H1 (cell line): ENCODE measurements around the gene NR2C2AP. TPM values are rescaled to one million over a fixed set of nuclear protein-coding genes. Genes with fewer than 3 reads are reported as not detected.

ENCODE experiments used
- CTCF ChIA-PET: fragments of 300-600 bp; sonication (Branson Sonifier 250); formaldehyde crosslinking; loops from one replicate; lab custom pipeline; 2021; ENCODE audit not compliant: partially characterized antibody; lab: Charles Lee
- POLR2A ChIA-PET: fragments of 300-600 bp; sonication (Branson Sonifier 250); formaldehyde crosslinking; loops from one replicate; lab custom pipeline; 2021; ENCODE audit warnings: inconsistent platforms; ENCODE audit not compliant: partially characterized antibody; lab: Charles Lee
- DNase-seq, 2 experiments: peaks; one replicate each; pipeline versions ENCODE4 v3.0.0 to v3.0.0-alpha.2; 2010 to 2022; ENCODE audit warnings: low spot score in 2 of 2, low read depth in 1 of 2, mixed read lengths in 1 of 2
- FAIRE-seq: peaks from 2 replicates; lab custom pipeline; 2011; peaks lifted over from hg19 to GRCh38; lab: Jason Lieb, UNC
- H2AFZ ChIP-seq: 2 replicates; pipeline ENCODE4 v1.8.1; 2012; ENCODE audit warnings: low read length, inconsistent platforms
- H2AK5ac ChIP-seq: 2 replicates; pipeline ENCODE4 v1.6.1; 2013; ENCODE audit warnings: low read depth, low read length
- H2BK120ac ChIP-seq: replicated peaks from 2 replicates; pipeline ENCODE3; 2013; ENCODE audit warnings: low read depth, low read length, inconsistent platforms
- H2BK12ac ChIP-seq: 2 replicates; pipeline ENCODE4 v1.6.1; 2013; ENCODE audit warnings: low read depth, low read length
- H2BK15ac ChIP-seq: 2 replicates; pipeline ENCODE4 v1.6.1; 2013; ENCODE audit warnings: low read length
- H2BK20ac ChIP-seq: 2 replicates; pipeline ENCODE4 v1.6.1; 2013; ENCODE audit warnings: low read length
- H2BK5ac ChIP-seq: 2 replicates; pipeline ENCODE4 v1.6.1; 2013; ENCODE audit warnings: low read depth, low read length
- H3K14ac ChIP-seq: 2 replicates; pipeline ENCODE4 v1.6.1; 2013; ENCODE audit warnings: inconsistent platforms; ENCODE audit not compliant: insufficient read length
- H3K18ac ChIP-seq: 2 replicates; pipeline ENCODE4 v1.6.1; 2013; ENCODE audit warnings: low read length; ENCODE audit errors: extremely low read depth
- H3K23ac ChIP-seq: 2 replicates; pipeline ENCODE4 v1.6.1; 2013; ENCODE audit warnings: inconsistent platforms; ENCODE audit not compliant: insufficient read length
- H3K23me2 ChIP-seq: 2 replicates; pipeline ENCODE4 v1.6.1; 2013; ENCODE audit warnings: low read depth, low read length
- H3K27ac ChIP-seq: 2 replicates; pipeline ENCODE4 v1.6.1; 2011; ENCODE audit warnings: low read depth, low read length, inconsistent platforms
- H3K27me3 ChIP-seq, 4 experiments: replicated peaks in 1 of 4; 1 replicate in 1 of 4; 2 replicates in 3 of 4; pipeline versions ENCODE4 v1.6.1 to v1.8.1; 2011 to 2013; ENCODE audit warnings: low read length in 3 of 4, mild to moderate bottlenecking in 3 of 4, inconsistent platforms in 2 of 4, mixed read lengths in 2 of 4, moderate library complexity in 1 of 4; ENCODE audit not compliant: control insufficient read depth in 3 of 4, insufficient read depth in 3 of 4; ENCODE audit errors: extremely low read depth in 1 of 4
- H3K36me3 ChIP-seq, 4 experiments: 2 replicates each; pipeline versions ENCODE4 v1.6.1 to v1.8.1; 2011 to 2013; ENCODE audit warnings: mild to moderate bottlenecking in 4 of 4, low read length in 3 of 4, moderate library complexity in 2 of 4, control low read depth in 1 of 4, inconsistent platforms in 1 of 4; ENCODE audit not compliant: insufficient read depth in 4 of 4, control insufficient read depth in 2 of 4
- H3K4ac ChIP-seq: replicated peaks from 2 replicates; pipeline ENCODE3; 2013; ENCODE audit warnings: low read length, low read depth, mixed read lengths, inconsistent platforms; ENCODE audit not compliant: insufficient read length
- H3K4me1 ChIP-seq, 4 experiments: replicated peaks in 1 of 4; 1 replicate in 1 of 4; 2 replicates in 3 of 4; pipeline versions ENCODE4 v1.6.1 to v1.8.1; 2011 to 2013; ENCODE audit warnings: low read length in 3 of 4, inconsistent platforms in 2 of 4, mixed read lengths in 1 of 4; ENCODE audit not compliant: insufficient read depth in 4 of 4, control insufficient read depth in 3 of 4
- H3K4me2 ChIP-seq, 2 experiments: 2 replicates each; pipeline versions ENCODE4 v1.6.1 to v1.8.1; 2011 to 2013; ENCODE audit warnings: low read depth in 2 of 2, low read length in 2 of 2, control low read depth in 1 of 2, inconsistent platforms in 1 of 2, mild to moderate bottlenecking in 1 of 2; ENCODE audit not compliant: insufficient read depth in 1 of 2
- H3K4me3 ChIP-seq, 4 experiments: fragments of 200-600, 300-600 bp in 1 of 4; sonication (generic), shearing (Covaris generic), sonication (Bioruptor Twin) in 1 of 4; 2 replicates each; pipeline versions ENCODE4 v1.5.1 to v1.8.1; 2011 to 2016; ENCODE audit warnings: low read length in 4 of 4, low read depth in 3 of 4, control low read depth in 2 of 4, inconsistent platforms in 2 of 4, mild to moderate bottlenecking in 2 of 4, mixed read lengths in 1 of 4, moderate library complexity in 1 of 4; ENCODE audit not compliant: insufficient read depth in 2 of 4; ENCODE audit errors: extremely low read depth in 1 of 4
- H3K56ac ChIP-seq: replicated peaks from 2 replicates; pipeline ENCODE3; 2013; ENCODE audit warnings: low read depth, mild to moderate bottlenecking, mixed read lengths, low read length, inconsistent platforms; ENCODE audit not compliant: insufficient read length
- H3K79me1 ChIP-seq: 2 replicates; pipeline ENCODE4 v1.6.1; 2013; ENCODE audit warnings: low read depth, low read length, control low read depth
- H3K79me2 ChIP-seq, 2 experiments: 2 replicates each; pipeline versions ENCODE4 v1.6.1 to v1.8.1; 2012 to 2013; ENCODE audit warnings: low read length in 2 of 2, mild to moderate bottlenecking in 2 of 2, inconsistent platforms in 1 of 2; ENCODE audit not compliant: insufficient read depth in 2 of 2, control insufficient read depth in 1 of 2
- H3K9ac ChIP-seq, 4 experiments: replicated peaks in 1 of 4; 1 replicate in 1 of 4; 2 replicates in 3 of 4; pipeline versions ENCODE4 v1.6.1 to v1.8.1; 2011 to 2013; ENCODE audit warnings: low read depth in 3 of 4, low read length in 3 of 4, control low read depth in 2 of 4, mild to moderate bottlenecking in 2 of 4, moderate library complexity in 2 of 4, inconsistent platforms in 1 of 4; ENCODE audit errors: extremely low read depth in 1 of 4
- H3K9me3 ChIP-seq, 2 experiments: 2 replicates each; pipeline versions ENCODE4 v1.6.1 to v1.8.1; 2012 to 2013; ENCODE audit warnings: mild to moderate bottlenecking in 2 of 2, moderate library complexity in 2 of 2, control low read depth in 1 of 2, inconsistent platforms in 1 of 2, low read depth in 1 of 2, low read length in 1 of 2, mixed read lengths in 1 of 2; ENCODE audit not compliant: insufficient read depth in 2 of 2
- H4K20me1 ChIP-seq, 2 experiments: replicated peaks in 1 of 2; 2 replicates each; pipeline versions ENCODE3 to v1.8.1; 2011 to 2013; ENCODE audit warnings: inconsistent platforms in 2 of 2, low read length in 2 of 2, mild to moderate bottlenecking in 1 of 2; ENCODE audit not compliant: insufficient read depth in 2 of 2, control insufficient read depth in 1 of 2
- H4K5ac ChIP-seq: 2 replicates; pipeline ENCODE4 v1.6.1; 2013; ENCODE audit warnings: low read length, low read depth, mixed read lengths, inconsistent platforms; ENCODE audit not compliant: insufficient read length
- H4K8ac ChIP-seq: 2 replicates; pipeline ENCODE4 v1.8.0; 2013; ENCODE audit warnings: mild to moderate bottlenecking, moderate library complexity, low read length, inconsistent platforms; ENCODE audit not compliant: insufficient read depth; ENCODE audit errors: extremely low read depth
- H4K91ac ChIP-seq: replicated peaks from 2 replicates; pipeline ENCODE3; 2013; ENCODE audit warnings: low read length, mixed read lengths, inconsistent platforms; ENCODE audit not compliant: insufficient read length
- ASH2L ChIP-seq: fragments of 200-600, 300-600 bp; sonication (generic); IDR thresholded peaks from one replicate; pipeline ENCODE4 v1.7.1; 2017; ENCODE audit warnings: low read length
- GABPA ChIP-seq: IDR thresholded peaks from 2 replicates; pipeline ENCODE4 v1.6.1; 2011; ENCODE audit warnings: mild to moderate bottlenecking, low read length, moderate library complexity, borderline replicate concordance; ENCODE audit not compliant: insufficient read depth
- JUN ChIP-seq: IDR thresholded peaks from 2 replicates; pipeline ENCODE4 v1.6.1; 2011; ENCODE audit warnings: low read depth, mild to moderate bottlenecking, improper control_type of control experiment, low read length
- TBP ChIP-seq: IDR thresholded peaks from 2 replicates; pipeline ENCODE4 v1.6.1; 2011; ENCODE audit warnings: low read depth, low read length, improper control_type of control experiment
- WGBS, 2 experiments: shearing (Covaris generic) in 1 of 2; methylation state at CpG; one replicate each; pipeline versions ENCODE4 v1.1.6 to v1.1.7; 2013 to 2015; ENCODE audit warnings: low lambda C conversion rate in 2 of 2, mixed read lengths in 2 of 2, inconsistent platforms in 1 of 2, low coverage in 1 of 2, missing lambda C conversion rate in 1 of 2; ENCODE audit not compliant: insufficient replicate concordance in 2 of 2, insufficient coverage in 1 of 2, insufficient read length in 1 of 2; ENCODE audit errors: extremely low coverage in 1 of 2, missing lambda C conversion rate in 1 of 2; 5-methylcytosine and 5-hydroxymethylcytosine counted together
- polyA plus RNA-seq, 7 experiments: library from polyadenylated mRNA; depleted of rRNA in 3 of 7; stranded (reverse) in 5 of 7; unstranded in 2 of 7; fragments of >200 nt in 5 of 7; fragments of 200-250 nt in 2 of 7; gene quantifications; 1 replicate in 5 of 7; 2 replicates in 1 of 7; 4 replicates in 1 of 7; pipeline versions ENCODE4 v1.2.1 to v1.2.3, GENCODE V29; 2011 to 2013; ENCODE audit warnings: missing spikeins in 2 of 7, mixed read lengths in 2 of 7
- total RNA-seq: library from RNA; stranded (reverse); fragmentation: NEBNext Ultra II Directional; extraction: Animal tissue kit (Norgen Biotek cat#: 25700); gene quantifications from 2 replicates; pipeline ENCODE4 v1.2.1, GENCODE V29; 2021

NR2C2AP gene
- total and polyA plus RNA-seq, 2 of the 8 experiments (the other 6 are each of a cell fraction or from before 2014, with no cell fraction given) = 16.4 to 20.5 TPM

- no peak overlapping the region for H3K18ac ChIP-seq
- no peak overlapping the region for H3K9ac ChIP-seq
- H3K23ac ChIP-seq = no peak overlapping the region
- H3K14ac ChIP-seq = no peak overlapping the region
- no peak overlapping the region for H3K4me3 ChIP-seq
- CTCF ChIA-PET = interaction anchor here (1.1 to 3.3 kb wide), 5 partner anchors 9 to 44 kb away, joined by 3 to 16 read pairs (median 3); no protein-coding TSS in a partner anchor
- H3K9me3 ChIP-seq = no peaks in the 10 kb centered on the region
- peaks cover 0 to 16% (median 10%) of the 10 kb centered on the region in 4 experiments; a peak in 6 of 7 replicates for H3K4me1 ChIP-seq
- H2AFZ ChIP-seq = no peak overlapping the region
- H3K23me2 ChIP-seq = peaks cover 3% of the 10 kb centered on the region; the same call in 1 of the 2 replicates
- no peak overlapping the region for H4K8ac ChIP-seq
- H2BK5ac ChIP-seq = no peak overlapping the region
- no peaks in the 10 kb centered on the region for H3K79me1 ChIP-seq
- H2BK15ac ChIP-seq = no peak overlapping the region
- no peaks in the 10 kb centered on the region for H3K36me3 ChIP-seq
- no peak for DNase-seq
- H2BK12ac ChIP-seq = no peak overlapping the region
- H3K27me3 ChIP-seq = peaks cover 11 to 33% (median 30%) of the 10 kb centered on the region in 4 experiments
- H3K79me2 ChIP-seq = no peaks in the 10 kb centered on the region
- 78% methylated on average over 4 of the region's 4 CpGs; no CpG with 5 or more reads in 1 of the 2 experiments for WGBS, 2 experiments
- no peak overlapping the region for H2BK120ac ChIP-seq
- peaks cover 3 to 14% of the 10 kb centered on the region in 2 experiments for H4K20me1 ChIP-seq
- no peak overlapping the region for H3K4me2 ChIP-seq
- H2BK20ac ChIP-seq = no peak overlapping the region
- H3K27ac ChIP-seq = no peak overlapping the region
- H3K4ac ChIP-seq = no peak overlapping the region
- H3K56ac ChIP-seq = no peak overlapping the region
- no peak overlapping the region for H2AK5ac ChIP-seq
- no peak overlapping the region for H4K5ac ChIP-seq
- POLR2A ChIA-PET = interaction anchor here (0.6 to 7.4 kb wide), 5 partner anchors 9 to 44 kb away, joined by 3 to 45 read pairs (median 5); partner anchors contain the start of genes BORCS8, NR2C2AP and RFXANK
- no peak overlapping the region for H4K91ac ChIP-seq
- no peak for FAIRE-seq
- TF ChIP-seq TBP (no peak), JUN (no peak), GABPA (no peak), ASH2L (no peak)
Measured at GRCh38 chr19:19215792-19216191, 12.6 kb upstream of the NR2C2AP start.
